Peyer's patch (tissue), 4 donors: ENCODE measurements around the gene WNT3A.
A peak's percentile ranks its signal among the peaks of the same experiment; 100 is the strongest.

Source experiments
- CTCF ChIP-seq, 6 experiments: fragments of 450-650 bp in 4 of 6; fragments of 200-600 bp in 2 of 6; sonication (generic) in 1 of 6; IDR thresholded peaks; one replicate each; pipeline ENCODE4 v1.5.1; 2017 to 2019; ENCODE audit warnings: antibody characterized with exemption in 6 of 6, mild to moderate bottlenecking in 3 of 6, moderate library complexity in 1 of 6
- POLR2A ChIP-seq, 2 donors: fragments of 450-650 bp; IDR thresholded peaks; one replicate each; pipeline ENCODE4 v1.5.1; 2017; ENCODE audit warnings: antibody characterized with exemption in 2 of 2, mild to moderate bottlenecking in 2 of 2, moderate library complexity in 2 of 2

- TF ChIP-seq CTCF (IDR thresholded peaks at IDR 0.05), result peak in 1 of 6 experiments; percentile 3
- TF ChIP-seq POLR2A (IDR thresholded peaks at IDR 0.05), result peak in 1 of 2 donors; percentile 28
Measured at GRCh38 chr1:228085287-228085951, 78.6 kb downstream of the WNT3A start.
